Measurements from ENCODE around the gene PCSK2.
"Not testable (repeated sequence)": the region's sequence is repeated elsewhere in the genome, so short reads cannot be mapped to it uniquely, and the experiment has no call there.

Gene PCSK2, protein sequence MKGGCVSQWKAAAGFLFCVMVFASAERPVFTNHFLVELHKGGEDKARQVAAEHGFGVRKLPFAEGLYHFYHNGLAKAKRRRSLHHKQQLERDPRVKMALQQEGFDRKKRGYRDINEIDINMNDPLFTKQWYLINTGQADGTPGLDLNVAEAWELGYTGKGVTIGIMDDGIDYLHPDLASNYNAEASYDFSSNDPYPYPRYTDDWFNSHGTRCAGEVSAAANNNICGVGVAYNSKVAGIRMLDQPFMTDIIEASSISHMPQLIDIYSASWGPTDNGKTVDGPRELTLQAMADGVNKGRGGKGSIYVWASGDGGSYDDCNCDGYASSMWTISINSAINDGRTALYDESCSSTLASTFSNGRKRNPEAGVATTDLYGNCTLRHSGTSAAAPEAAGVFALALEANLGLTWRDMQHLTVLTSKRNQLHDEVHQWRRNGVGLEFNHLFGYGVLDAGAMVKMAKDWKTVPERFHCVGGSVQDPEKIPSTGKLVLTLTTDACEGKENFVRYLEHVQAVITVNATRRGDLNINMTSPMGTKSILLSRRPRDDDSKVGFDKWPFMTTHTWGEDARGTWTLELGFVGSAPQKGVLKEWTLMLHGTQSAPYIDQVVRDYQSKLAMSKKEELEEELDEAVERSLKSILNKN

DNA sequence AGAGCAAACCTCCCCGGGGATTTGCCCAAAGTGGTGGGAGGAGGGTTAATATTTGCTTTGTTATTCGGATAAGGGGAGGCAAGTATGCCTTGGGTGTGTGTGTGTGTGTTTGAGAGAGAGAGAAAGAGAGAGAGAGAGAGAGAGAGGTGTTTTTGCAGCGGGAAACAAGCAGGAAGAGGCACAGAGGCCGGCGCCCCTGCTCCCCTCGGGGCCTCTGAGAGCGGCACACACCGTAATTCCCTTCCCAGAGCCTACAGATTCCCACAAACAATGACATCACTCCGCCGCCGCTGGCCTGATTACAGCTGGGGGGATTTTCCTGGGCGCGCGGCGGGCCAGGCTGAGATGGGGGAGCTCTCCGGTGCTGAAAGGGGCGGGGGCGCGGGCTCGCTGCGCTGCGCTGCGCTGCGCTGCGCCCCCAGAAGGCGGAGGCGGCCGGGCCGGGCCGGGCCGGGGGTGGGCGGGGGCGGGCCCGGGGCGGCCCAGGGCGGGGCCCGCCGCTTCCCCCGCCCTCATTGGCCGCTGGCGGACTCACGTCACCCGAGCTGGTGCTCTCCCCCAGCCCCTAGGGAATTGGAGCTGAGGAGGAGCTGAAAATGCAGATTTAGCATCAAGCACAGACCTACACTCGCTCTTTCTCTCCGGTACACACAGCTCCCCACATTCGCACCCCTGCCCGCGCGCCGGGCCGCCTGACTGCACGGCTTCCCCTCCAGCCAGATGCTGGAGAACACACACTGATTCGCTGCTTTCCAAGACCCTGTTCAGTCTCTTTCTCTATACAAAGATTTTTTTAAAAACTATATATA lies at the start of gene PCSK2:
Gene PCSK2, plus strand, starts transcription at position 631 of the 809 bp plus-strand sequence. CDS start 266 bp downstream, outside the sequence.
- DNase-seq (ENCODE audit: low spot score), result no peak
- no peak for FAIRE-seq

DNA sequence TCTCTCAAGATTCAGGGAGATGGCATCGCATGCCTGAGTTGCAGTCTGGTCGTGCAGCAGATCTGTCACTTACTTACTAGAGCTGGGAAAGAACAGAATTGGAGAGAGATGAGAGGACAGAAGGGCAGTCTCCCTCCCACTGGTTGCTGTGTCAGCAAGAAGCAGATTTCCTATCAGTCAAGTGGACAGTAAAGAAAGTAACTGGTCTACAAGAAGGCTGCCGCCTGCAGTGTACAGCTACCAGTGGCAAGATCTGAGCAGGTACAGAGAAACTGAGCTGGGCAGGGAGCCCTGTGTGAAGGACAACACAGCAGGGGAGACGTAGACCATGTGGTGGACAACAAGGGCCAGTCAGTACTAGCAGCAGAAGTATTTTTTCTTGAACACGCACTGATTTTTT lies 49.5 kb upstream of the PCSK2 start:
- FAIRE-seq (no peak), DNase-seq (ENCODE audit: low spot score) (no peak)

DNA sequence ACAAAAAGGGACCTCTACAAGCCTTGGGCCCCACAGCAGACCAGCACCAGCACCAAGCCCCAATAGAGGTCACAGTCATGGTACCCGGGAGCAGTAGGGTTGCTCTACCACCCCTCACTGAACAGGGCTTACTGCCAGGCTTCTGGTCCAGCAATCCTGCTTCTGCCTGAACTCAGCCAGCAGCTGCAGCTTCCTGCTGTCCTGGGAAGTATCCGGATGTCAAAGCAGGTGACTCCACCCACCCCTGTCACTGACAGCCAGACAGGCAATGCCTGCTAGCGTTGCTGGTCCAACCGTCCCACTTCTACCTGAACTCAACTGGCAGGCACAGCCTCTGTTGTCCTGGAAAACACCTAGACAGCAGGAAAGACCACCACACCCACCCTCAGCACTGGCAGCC lies 47.0 kb upstream of the PCSK2 start:
- no peak for DNase-seq (ENCODE audit: low spot score)
- FAIRE-seq, result no peak

DNA sequence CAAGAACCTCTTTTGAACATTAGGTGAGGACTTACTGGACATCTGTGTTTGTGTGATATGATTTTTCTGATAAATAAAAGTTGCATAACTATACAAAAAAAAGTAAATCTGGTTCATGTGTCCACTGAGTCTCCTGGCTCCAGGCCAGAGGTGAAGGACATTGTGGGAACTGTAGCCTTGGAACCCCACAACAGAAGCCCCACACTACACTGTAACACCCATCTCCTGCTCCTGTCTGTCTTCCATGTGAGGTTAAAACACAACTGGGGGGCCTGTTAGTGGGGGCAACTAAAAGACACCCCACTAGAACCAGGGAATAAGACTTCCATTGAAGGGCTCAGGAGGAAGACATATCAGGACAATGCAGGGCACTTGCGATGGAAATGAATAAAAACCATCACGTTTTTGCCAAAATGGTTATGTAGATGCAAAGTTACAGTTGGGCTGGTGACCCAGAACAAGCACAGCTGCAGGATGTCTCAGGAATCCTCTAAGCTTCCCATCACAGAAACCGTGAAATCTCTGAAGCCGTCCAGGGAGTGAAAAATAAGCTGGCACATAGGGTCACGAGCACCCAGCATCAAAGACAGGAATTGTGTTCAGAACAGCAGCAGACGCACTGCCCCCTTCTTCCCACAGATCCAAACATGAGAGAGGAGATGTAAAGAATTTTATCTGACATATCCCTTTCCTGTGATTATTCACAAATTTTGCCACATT lies 36.7 kb upstream of the PCSK2 start:
- DNase-seq (ENCODE audit: low spot score) (no peak), FAIRE-seq (no peak)

DNA sequence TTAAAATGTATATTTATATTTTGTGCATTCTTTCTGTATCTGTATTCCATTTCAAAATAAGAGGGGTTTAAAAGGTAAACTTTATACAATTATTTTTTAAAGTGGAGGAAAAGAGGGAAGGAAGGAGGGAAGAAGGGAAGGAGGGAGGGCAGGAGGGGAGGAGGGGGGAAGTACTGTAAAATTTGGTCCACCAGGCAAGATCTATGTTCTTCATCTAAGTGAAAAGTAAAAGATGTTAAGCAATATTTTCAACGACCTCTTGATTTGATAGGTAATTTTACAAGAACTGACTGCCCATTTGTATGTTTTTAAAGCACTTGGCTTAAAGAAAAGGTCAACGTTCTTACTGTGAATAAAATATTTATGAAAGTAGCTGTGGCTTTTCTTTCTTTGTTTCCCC lies 29.8 kb upstream of the PCSK2 start:
- DNase-seq (ENCODE audit: low spot score) (no peak), FAIRE-seq (no peak)

DNA sequence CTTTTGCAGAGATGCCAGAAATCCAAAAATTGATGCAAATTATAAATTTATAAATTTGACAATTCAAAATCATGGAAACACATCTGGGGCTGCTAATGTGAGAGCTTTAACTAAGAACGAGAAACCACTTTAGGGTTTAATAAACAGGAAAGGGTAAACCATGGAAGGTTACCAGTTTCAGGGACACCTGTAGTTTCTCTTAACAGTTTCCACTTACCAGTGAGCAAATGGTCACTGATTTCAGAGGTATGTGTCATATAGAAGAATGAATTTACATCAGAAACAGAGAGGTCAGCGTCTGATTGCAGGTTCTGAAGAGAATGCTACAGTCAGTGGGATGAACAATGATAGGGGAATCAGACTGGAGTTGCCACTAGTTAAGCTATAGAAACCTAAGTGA lies 24.8 kb upstream of the PCSK2 start:
- no peak for DNase-seq (ENCODE audit: low spot score)
- FAIRE-seq, result no peak

DNA sequence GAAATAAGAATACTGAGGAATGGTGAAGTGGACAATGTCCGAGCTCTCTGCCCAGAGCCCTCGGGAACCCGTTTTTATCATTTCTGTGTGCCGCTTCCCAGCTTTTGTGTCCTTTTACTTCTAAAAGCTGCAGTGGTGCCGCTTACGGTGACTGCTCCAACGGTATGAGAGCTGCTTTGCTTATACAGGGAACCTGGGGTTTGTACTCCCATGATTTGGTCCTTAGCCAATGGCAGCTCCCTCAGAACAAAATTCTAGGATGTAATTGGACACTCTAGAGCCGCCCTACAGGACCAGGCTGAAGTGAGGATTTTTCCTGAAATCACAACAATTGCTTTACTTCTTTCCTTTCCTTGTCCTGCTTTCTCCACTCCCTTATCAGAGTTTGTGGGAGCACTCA lies 24.2 kb upstream of the PCSK2 start:
- DNase-seq (ENCODE audit: low spot score), result no peak
- FAIRE-seq, result no peak

DNA sequence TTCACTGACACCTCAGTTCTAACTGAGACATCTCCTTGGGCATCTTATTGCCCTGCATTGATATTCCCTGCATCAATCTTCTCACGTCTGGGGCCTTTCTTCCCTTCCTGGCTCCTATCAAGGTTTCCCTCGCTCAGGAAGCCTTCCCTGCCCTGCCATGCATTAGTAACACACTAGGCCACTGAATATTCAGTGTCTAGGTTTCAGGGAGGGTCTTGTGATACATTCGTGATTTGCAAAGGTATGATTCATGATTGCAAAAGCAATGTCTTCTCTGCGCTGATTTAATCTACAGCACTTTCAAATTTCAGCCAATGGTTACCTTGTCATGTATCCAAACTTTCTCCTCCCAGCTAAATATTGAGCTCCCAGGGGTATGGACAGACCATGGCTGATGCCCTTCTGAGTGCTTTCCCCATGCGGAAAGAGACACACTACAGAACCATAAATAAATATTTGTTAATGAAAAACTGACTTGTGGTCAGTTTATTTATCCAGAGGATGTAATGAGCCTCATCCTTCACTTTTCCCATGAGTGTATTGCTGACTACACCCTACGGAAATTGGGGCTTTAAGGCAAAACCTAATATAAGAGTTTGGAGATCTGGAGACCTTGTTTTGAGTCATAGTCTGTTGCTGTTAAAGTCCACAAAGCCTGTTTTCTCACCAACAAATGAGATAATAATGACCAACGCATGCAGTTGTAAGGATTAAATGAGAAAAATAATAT lies 21.6 kb upstream of the PCSK2 start:
- FAIRE-seq, result no peak
- no peak for DNase-seq (ENCODE audit: low spot score)

DNA sequence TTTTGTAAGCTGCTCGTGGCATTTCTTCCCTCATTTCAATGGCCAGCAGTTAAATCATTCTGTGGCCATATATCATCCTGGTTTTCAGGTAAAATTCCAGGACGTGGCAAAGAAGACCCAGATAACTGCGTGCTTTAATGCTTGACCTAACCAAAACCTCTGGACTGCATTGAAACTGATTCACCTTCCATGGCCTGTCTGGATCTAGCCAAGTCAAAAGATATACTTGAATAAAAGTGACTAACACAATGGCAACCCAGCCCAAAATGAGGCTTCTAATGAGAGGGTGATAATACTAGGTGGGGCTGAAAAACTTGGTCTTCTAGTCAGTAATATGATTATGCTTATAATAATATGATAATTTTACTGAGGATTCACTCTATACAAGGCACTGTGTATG lies 16.5 kb upstream of the PCSK2 start:
- FAIRE-seq, result no peak

DNA sequence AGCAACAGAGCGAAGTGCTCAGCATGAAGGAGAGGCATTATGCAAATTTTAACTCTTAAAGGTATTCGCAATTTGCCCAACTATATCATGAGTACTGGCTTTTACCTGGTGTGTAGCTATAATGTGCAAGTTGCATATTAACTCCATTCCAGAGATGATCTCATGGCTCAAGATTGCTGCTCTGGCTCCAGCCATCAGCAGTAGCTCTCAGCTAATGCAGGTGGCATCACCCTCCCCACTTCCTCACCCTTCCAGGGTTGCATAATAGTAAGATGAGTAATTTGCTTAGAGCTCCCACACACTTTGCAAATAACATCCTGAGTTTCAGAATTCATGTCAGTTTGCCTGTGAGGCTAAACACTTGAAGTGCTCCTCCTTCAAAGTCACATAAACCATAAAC lies 15.9 kb upstream of the PCSK2 start:
- DNase-seq (ENCODE audit: low spot score) (peak; percentile 52), FAIRE-seq (no peak)

More for the DNA sequence above, 16.5 kb upstream of the PCSK2 start:
- DNase-seq (ENCODE audit: low spot score), result no peak

DNA sequence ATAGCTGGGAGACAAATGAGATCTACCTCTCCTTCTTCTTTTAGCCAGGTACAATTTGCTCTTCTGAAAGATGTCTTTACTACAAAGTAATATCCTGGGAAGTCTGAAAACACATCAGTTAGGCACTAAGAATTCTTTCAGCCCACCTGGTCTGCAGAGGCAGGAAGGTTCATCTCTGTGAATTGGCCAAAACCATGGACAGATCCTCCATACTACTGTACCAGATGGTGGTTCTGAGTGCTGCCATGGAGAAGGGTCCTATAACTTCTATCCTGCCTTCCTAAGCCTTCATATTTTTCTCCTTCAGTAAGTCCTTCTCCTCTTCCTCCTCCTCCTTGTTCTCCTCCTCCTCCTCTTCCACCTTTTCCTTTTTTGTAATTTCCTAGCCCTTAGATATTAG lies 11.7 kb upstream of the PCSK2 start:
- no peak for DNase-seq (ENCODE audit: low spot score)
- FAIRE-seq, result no peak

DNA sequence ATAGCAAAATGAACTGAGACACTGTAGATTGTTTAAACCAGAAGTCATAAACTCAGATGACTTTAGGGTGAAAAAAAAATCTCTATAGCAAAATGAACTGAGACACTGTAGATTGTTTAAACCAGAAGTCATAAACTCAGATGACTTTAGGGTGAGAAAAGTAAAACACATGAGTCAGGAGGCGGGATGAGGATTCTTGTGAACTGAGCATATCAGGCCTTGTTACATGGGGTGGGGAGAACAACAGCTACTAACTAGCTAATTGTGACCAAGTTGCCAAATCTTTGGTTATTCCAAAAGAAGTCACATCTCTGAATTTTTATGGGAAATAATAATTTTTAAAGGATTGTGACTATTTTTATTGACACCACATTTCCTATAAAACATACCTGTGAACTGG lies 7.0 kb upstream of the PCSK2 start:
- FAIRE-seq, result not testable (repeated sequence)

DNA sequence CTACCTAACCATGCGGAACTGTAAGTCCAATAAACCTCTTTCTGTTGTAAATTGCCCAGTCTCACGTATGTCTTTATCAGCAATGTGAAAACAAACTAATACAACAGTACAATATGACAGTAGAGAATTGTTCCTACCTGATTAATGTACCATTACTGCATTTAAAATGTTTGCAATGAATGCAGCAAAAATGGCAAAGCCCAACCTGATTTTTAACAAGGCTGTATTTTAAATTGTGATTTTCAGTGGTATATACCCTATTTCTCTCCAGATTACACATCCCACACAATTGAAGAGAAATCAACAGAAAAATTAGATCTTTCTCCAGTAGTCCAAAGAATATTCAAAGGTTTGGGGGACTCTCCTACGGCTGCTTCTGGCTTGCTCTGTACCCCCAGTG lies 3.3 kb upstream of the PCSK2 start:
- FAIRE-seq, result no peak
- DNase-seq (ENCODE audit: low spot score), result no peak

More for the DNA sequence above, 7.0 kb upstream of the PCSK2 start:
- not testable (repeated sequence) for DNase-seq (ENCODE audit: low spot score)

DNA sequence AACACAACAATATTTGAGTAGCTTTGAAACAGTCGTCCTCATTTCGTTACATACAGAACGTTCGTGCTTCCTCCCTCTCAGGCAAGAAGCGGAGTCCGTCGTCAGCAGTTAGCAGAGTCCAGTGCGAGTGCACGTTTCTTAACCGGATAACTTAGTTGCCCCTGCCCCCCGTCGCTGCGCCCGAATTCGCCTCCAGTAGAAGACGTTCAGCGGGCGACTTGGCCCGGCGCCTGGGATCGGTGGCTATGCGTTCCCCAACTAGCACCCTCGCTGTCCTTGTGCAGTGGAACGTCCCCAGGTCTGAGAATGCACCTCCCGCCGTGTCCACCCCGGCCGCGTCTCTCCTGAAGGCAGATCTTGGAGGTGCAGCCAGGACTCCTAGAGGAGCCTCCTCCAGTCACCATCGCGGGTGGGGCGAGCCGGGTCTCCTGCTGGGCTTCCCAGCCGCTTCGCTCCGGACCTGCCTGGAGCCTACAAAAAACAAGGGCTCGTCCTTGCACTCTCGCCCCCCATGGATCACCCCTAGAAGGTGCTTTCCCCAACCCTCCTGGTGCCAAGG lies 910 bp upstream of the PCSK2 start:
- no peak for FAIRE-seq
- DNase-seq (ENCODE audit: low spot score), result no peak

DNA sequence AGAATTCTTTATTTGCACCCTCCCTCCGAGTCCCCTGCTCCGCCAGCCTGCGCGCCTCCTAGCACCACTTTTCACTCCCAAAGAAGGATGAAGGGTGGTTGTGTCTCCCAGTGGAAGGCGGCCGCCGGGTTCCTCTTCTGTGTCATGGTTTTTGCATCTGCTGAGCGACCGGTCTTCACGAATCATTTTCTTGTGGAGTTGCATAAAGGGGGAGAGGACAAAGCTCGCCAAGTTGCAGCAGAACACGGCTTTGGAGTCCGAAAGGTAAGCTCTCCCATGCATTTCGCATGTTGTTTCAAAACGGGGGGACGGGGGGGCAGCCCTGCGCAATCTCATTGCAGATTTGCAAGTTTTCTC lies 357 bp downstream of the PCSK2 start:
- DNase-seq (ENCODE audit: low spot score), result no peak
- no peak for FAIRE-seq

DNA sequence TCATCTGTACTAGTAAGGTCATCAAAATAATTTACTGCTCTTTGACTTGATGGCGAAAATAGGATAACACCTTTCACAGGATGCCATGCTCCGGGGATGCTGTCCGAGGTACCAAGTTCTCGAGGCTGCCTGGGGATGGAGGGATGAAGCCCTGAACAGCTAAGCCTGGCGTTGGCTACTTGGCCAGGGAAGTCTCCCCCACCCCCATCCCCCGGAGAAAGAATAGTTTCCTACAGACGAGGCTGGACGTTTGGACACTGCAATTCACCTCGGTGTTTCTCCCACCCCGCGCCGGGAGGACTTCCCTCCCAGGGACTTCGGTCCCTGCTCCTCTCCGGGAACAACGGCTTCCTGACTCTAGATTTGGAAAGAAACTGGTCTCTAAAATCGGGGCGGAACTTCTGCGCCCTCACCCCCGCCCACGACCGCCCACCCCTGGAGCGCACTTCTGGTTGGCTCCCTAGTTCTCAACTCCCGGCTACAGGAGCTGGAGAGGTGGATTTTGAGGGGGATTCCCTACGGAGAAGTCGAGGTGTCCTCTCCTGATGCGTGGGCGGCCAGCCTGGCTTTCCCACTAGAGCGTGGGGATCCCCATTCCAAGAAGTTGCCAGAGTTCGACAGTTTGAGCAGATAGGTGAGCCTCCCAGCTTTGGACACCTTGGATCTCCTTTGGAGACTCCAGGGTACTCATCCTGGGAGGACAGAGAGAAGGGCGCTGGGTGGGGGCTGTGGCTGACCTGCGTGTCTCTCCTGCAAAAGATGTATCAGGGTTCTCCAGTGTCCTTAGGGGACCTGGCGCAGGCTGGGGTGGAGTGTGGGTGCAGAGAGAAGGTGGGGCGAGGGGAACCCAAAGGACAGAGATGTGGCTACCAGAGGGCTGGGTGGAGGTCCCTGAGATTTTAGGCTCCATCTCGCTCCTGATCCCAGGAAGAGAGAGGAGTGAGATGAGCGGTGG lies 1.1 kb downstream of the PCSK2 start:
- DNase-seq (ENCODE audit: low spot score) (no peak), FAIRE-seq (no peak)

DNA sequence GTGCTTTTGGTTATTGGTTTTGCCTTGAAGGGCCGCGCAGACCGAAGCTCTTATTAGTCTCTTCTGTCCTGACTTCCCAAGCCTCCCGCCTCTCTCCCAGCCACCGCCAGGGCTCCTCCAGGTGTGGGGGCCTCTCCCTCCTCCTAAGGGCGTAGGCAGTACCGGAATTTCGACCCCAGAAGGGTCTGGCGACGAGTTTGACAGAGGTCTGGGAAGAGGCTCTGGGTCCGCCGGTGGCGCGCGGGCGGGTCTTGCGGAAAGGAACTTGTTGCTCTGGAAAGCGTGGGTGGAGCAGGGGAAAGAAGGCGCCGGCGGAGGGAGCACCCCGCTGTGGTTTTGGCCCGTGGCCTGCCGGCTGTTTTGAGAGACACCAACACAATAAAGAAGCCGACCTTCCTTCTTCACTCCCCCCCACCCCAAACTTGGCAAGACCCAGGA lies 1.8 kb downstream of the PCSK2 start:
- no peak for FAIRE-seq
- no peak for DNase-seq (ENCODE audit: low spot score)

DNA sequence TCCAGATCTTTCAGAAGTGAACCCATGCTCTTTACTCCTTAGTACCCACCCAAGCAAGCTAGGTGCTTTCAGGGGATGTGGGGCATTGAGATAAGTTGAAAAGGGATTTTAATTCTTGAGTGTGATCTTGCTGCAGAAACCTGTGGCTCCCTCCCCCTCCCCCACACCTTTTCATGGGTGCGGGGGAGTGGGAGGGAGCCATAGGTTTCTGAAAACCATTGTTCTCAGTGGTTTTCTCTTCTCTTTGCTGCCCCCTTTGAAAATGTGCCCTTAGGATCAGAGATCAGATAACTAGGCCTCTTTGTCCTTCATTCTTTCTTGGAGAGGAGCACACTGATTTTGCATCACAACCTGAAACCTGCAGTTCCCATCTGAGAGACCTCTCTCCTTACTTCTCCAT lies 2.4 kb downstream of the PCSK2 start:
- DNase-seq (ENCODE audit: low spot score), result no peak
- FAIRE-seq, result no peak

DNA sequence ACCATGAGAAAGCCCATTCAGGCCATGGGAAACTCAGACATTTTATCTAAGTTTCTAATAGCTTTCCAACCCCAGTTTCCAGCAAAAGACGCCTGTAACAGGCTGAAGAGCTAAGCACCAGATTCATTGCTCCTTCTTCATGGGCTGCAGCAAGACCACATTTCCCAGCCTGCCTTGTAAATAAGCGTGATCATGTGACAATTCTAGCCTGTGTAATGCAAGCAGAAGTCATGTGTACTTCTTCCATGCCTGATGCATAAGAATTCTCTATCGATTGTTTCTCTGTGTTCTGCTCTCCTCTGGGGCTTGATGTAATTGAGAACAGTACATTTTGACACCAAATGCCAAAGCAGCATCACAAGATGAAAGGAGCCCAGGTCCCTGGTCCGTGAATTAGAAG lies 6.8 kb downstream of the PCSK2 start:
- DNase-seq (ENCODE audit: low spot score), result no peak
- FAIRE-seq, result no peak
